Measurements from ENCODE around the gene DCP1A.
A peak's percentile ranks its signal among the peaks of the same experiment; 100 is the strongest.
"Not testable (repeated sequence)": the region's sequence is repeated elsewhere in the genome, so short reads cannot be mapped to it uniquely, and the experiment has no call there.

Gene DCP1A

GRCh38 chr3:53377794-53378193 lies 30.5 kb upstream of the DCP1A start:
- Histone ChIP-seq H3K27ac (ENCODE audit: low read depth, low read length) (no peak overlapping the region), H3K79me1 (ENCODE audit: low read length) (no peaks in the 10 kb centered on the region)

GRCh38 chr3:53376679-53377078 lies 29.3 kb upstream of the DCP1A start:
- no peak overlapping the region for H2BK15ac ChIP-seq (replicated peaks; ENCODE audit: low read depth)
- H3K27ac ChIP-seq (ENCODE audit: low read depth, low read length), result no peak overlapping the region
- WGBS (ENCODE audit: extremely low coverage, insufficient coverage, low lambda C conversion rate), result no CpG with 5 or more reads among the region's 3 CpGs
- H3K36me3 ChIP-seq (ENCODE audit: control insufficient read depth, insufficient read depth, low read length), result no peaks in the 10 kb centered on the region
- no peaks in the 10 kb centered on the region for H3K79me2 ChIP-seq (ENCODE audit: control insufficient read depth, insufficient read depth, low read length)
- H2BK120ac ChIP-seq (ENCODE audit: low read depth, low read length), result no peak overlapping the region
- no peak overlapping the region for H3K4ac ChIP-seq (ENCODE audit: low read depth, low read length)
- no peak for DNase-seq
- H3K27me3 ChIP-seq (ENCODE audit: insufficient read depth, low read length, poor library complexity), result no peaks in the 10 kb centered on the region
- no peak overlapping the region for H3K4me2 ChIP-seq (ENCODE audit: low read length)
- no peak overlapping the region for H3K18ac ChIP-seq (ENCODE audit: low read length)
- H4K5ac ChIP-seq (ENCODE audit: low read length), result no peak overlapping the region
- H3K23ac ChIP-seq (ENCODE audit: low read length), result no peak overlapping the region
- no peak overlapping the region for H4K8ac ChIP-seq (ENCODE audit: low read depth, low read length)
- no peak overlapping the region for H2AK5ac ChIP-seq (ENCODE audit: low read length)
- no peak overlapping the region for H3K4me3 ChIP-seq (ENCODE audit: low read length)
- no peak overlapping the region for H3K56ac ChIP-seq (ENCODE audit: low read length)
- H3K4me1 ChIP-seq (ENCODE audit: control insufficient read depth, low read depth, low read length), result no peaks in the 10 kb centered on the region
- H3K79me1 ChIP-seq (ENCODE audit: low read length), result no peaks in the 10 kb centered on the region
- H2BK5ac ChIP-seq (ENCODE audit: low read length), result no peak overlapping the region
- H3K9ac ChIP-seq (ENCODE audit: low read length), result no peak overlapping the region

More at GRCh38 chr3:53377794-53378193, 30.5 kb upstream of the DCP1A start:
- DNase-seq, result peak; percentile 10
- no peaks in the 10 kb centered on the region for H3K27me3 ChIP-seq (ENCODE audit: insufficient read depth, low read length, poor library complexity)
- H4K8ac ChIP-seq (ENCODE audit: low read depth, low read length), result no peak overlapping the region
- no peak overlapping the region for H3K56ac ChIP-seq (ENCODE audit: low read length)
- H3K79me2 ChIP-seq (ENCODE audit: control insufficient read depth, insufficient read depth, low read length), result no peaks in the 10 kb centered on the region
- WGBS (ENCODE audit: extremely low coverage, insufficient coverage, low lambda C conversion rate), result no CpG with 5 or more reads among the region's 4 CpGs
- H2BK15ac ChIP-seq (replicated peaks; ENCODE audit: low read depth), result no peak overlapping the region
- no peak overlapping the region for H3K4me3 ChIP-seq (ENCODE audit: low read length)
- H3K4ac ChIP-seq (ENCODE audit: low read depth, low read length), result no peak overlapping the region
- H3K36me3 ChIP-seq (ENCODE audit: control insufficient read depth, insufficient read depth, low read length), result no peaks in the 10 kb centered on the region
- no peak overlapping the region for H4K5ac ChIP-seq (ENCODE audit: low read length)
- H2BK5ac ChIP-seq (ENCODE audit: low read length), result no peak overlapping the region
- no peak overlapping the region for H3K4me2 ChIP-seq (ENCODE audit: low read length)
- H3K23ac ChIP-seq (ENCODE audit: low read length), result no peak overlapping the region
- no peak overlapping the region for H2BK120ac ChIP-seq (ENCODE audit: low read depth, low read length)
- H3K4me1 ChIP-seq (ENCODE audit: control insufficient read depth, low read depth, low read length), result no peaks in the 10 kb centered on the region
- H2AK5ac ChIP-seq (ENCODE audit: low read length), result no peak overlapping the region
- H3K18ac ChIP-seq (ENCODE audit: low read length), result no peak overlapping the region
- no peak overlapping the region for H3K9ac ChIP-seq (ENCODE audit: low read length)

- H4K5ac ChIP-seq (ENCODE audit: low read length), result no peak overlapping the region
- peak; percentile 82 for DNase-seq
- WGBS (ENCODE audit: extremely low coverage, insufficient coverage, low lambda C conversion rate), result no CpG with 5 or more reads among the region's 8 CpGs
These were observed 27.7 kb upstream of the DCP1A start for GRCh38 chr3:53375019-53375418.

GRCh38 chr3:53370719-53371118 lies 23.4 kb upstream of the DCP1A start:
- H3K79me1 ChIP-seq (ENCODE audit: low read length), result not testable (repeated sequence)

More at GRCh38 chr3:53375019-53375418, 27.7 kb upstream of the DCP1A start:
- no peaks in the 10 kb centered on the region for H3K4me1 ChIP-seq (ENCODE audit: control insufficient read depth, low read depth, low read length)
- H3K56ac ChIP-seq (ENCODE audit: low read length), result no peak overlapping the region
- H3K4me3 ChIP-seq (ENCODE audit: low read length), result no peak overlapping the region
- no peaks in the 10 kb centered on the region for H3K36me3 ChIP-seq (ENCODE audit: control insufficient read depth, insufficient read depth, low read length)
- H2BK120ac ChIP-seq (ENCODE audit: low read depth, low read length), result no peak overlapping the region
- H3K79me1 ChIP-seq (ENCODE audit: low read length), result no peaks in the 10 kb centered on the region
- H4K8ac ChIP-seq (ENCODE audit: low read depth, low read length), result no peak overlapping the region
- no peak overlapping the region for H3K27ac ChIP-seq (ENCODE audit: low read depth, low read length)
- no peak overlapping the region for H3K18ac ChIP-seq (ENCODE audit: low read length)
- no peak overlapping the region for H2BK5ac ChIP-seq (ENCODE audit: low read length)
- H3K4me2 ChIP-seq (ENCODE audit: low read length), result no peak overlapping the region
- H3K79me2 ChIP-seq (ENCODE audit: control insufficient read depth, insufficient read depth, low read length), result no peaks in the 10 kb centered on the region
- H2BK15ac ChIP-seq (replicated peaks; ENCODE audit: low read depth), result no peak overlapping the region
- no peak overlapping the region for H3K9ac ChIP-seq (ENCODE audit: low read length)
- H2AK5ac ChIP-seq (ENCODE audit: low read length), result no peak overlapping the region
- H3K23ac ChIP-seq (ENCODE audit: low read length), result no peak overlapping the region
- H3K4ac ChIP-seq (ENCODE audit: low read depth, low read length), result no peak overlapping the region
- no peaks in the 10 kb centered on the region for H3K27me3 ChIP-seq (ENCODE audit: insufficient read depth, low read length, poor library complexity)

GRCh38 chr3:53361852-53362251 lies 14.5 kb upstream of the DCP1A start:
- H3K27me3 ChIP-seq (ENCODE audit: insufficient read depth, low read length, poor library complexity), result no peaks in the 10 kb centered on the region
- H2BK120ac ChIP-seq (ENCODE audit: low read depth, low read length), result no peak overlapping the region
- H3K56ac ChIP-seq (ENCODE audit: low read length), result no peak overlapping the region
- H3K18ac ChIP-seq (ENCODE audit: low read length), result no peak overlapping the region
- H3K4me1 ChIP-seq (ENCODE audit: control insufficient read depth, low read depth, low read length), result no peaks in the 10 kb centered on the region
- no peaks in the 10 kb centered on the region for H3K79me2 ChIP-seq (ENCODE audit: control insufficient read depth, insufficient read depth, low read length)
- H3K23ac ChIP-seq (ENCODE audit: low read length), result no peak overlapping the region
- no CpG with 5 or more reads among the region's 3 CpGs for WGBS (ENCODE audit: extremely low coverage, insufficient coverage, low lambda C conversion rate)
- no peak overlapping the region for H4K8ac ChIP-seq (ENCODE audit: low read depth, low read length)
- H2AK5ac ChIP-seq (ENCODE audit: low read length), result no peak overlapping the region
- H3K79me1 ChIP-seq (ENCODE audit: low read length), result no peaks in the 10 kb centered on the region
- H3K4me2 ChIP-seq (ENCODE audit: low read length), result no peak overlapping the region
- H3K9ac ChIP-seq (ENCODE audit: low read length), result no peak overlapping the region
- no peaks in the 10 kb centered on the region for H3K36me3 ChIP-seq (ENCODE audit: control insufficient read depth, insufficient read depth, low read length)
- H3K27ac ChIP-seq (ENCODE audit: low read depth, low read length), result no peak overlapping the region
- H3K4ac ChIP-seq (ENCODE audit: low read depth, low read length), result no peak overlapping the region
- H3K4me3 ChIP-seq (ENCODE audit: low read length), result no peak overlapping the region
- H4K5ac ChIP-seq (ENCODE audit: low read length), result no peak overlapping the region
- no peak overlapping the region for H2BK15ac ChIP-seq (replicated peaks; ENCODE audit: low read depth)
- DNase-seq, result no peak
- H2BK5ac ChIP-seq (ENCODE audit: low read length), result no peak overlapping the region

More at GRCh38 chr3:53370719-53371118, 23.4 kb upstream of the DCP1A start:
- not testable (repeated sequence) for H3K4me3 ChIP-seq (ENCODE audit: low read length); H3K4me2 ChIP-seq (ENCODE audit: low read length); H3K27me3 ChIP-seq (ENCODE audit: insufficient read depth, low read length, poor library complexity); H4K8ac ChIP-seq (ENCODE audit: low read depth, low read length); H2BK5ac ChIP-seq (ENCODE audit: low read length); H2BK120ac ChIP-seq (ENCODE audit: low read depth, low read length); H3K9ac ChIP-seq (ENCODE audit: low read length); H2BK15ac ChIP-seq (replicated peaks; ENCODE audit: low read depth); H3K18ac ChIP-seq (ENCODE audit: low read length); H4K5ac ChIP-seq (ENCODE audit: low read length); H3K79me2 ChIP-seq (ENCODE audit: control insufficient read depth, insufficient read depth, low read length); DNase-seq; H3K36me3 ChIP-seq (ENCODE audit: control insufficient read depth, insufficient read depth, low read length); H3K56ac ChIP-seq (ENCODE audit: low read length); H3K23ac ChIP-seq (ENCODE audit: low read length); H3K4ac ChIP-seq (ENCODE audit: low read depth, low read length); H2AK5ac ChIP-seq (ENCODE audit: low read length); H3K4me1 ChIP-seq (ENCODE audit: control insufficient read depth, low read depth, low read length); H3K27ac ChIP-seq (ENCODE audit: low read depth, low read length)
- no CpG with 5 or more reads among the region's 17 CpGs for WGBS (ENCODE audit: extremely low coverage, insufficient coverage, low lambda C conversion rate)

- DNase-seq, result no peak
- Histone ChIP-seq H4K5ac (ENCODE audit: low read length) (no peak overlapping the region), H3K4me3 (ENCODE audit: low read length) (no peak overlapping the region), H3K79me2 (ENCODE audit: control insufficient read depth, insufficient read depth, low read length) (no peaks in the 10 kb centered on the region), H2BK120ac (ENCODE audit: low read depth, low read length) (no peak overlapping the region), H3K4ac (ENCODE audit: low read depth, low read length) (no peak overlapping the region), H3K4me2 (ENCODE audit: low read length) (no peak overlapping the region), H4K8ac (ENCODE audit: low read depth, low read length) (no peak overlapping the region), H2BK5ac (ENCODE audit: low read length) (no peak overlapping the region), H3K23ac (ENCODE audit: low read length) (no peak overlapping the region), H3K4me1 (ENCODE audit: control insufficient read depth, low read depth, low read length) (no peaks in the 10 kb centered on the region), H3K18ac (ENCODE audit: low read length) (no peak overlapping the region), H3K27me3 (ENCODE audit: insufficient read depth, low read length, poor library complexity) (no peaks in the 10 kb centered on the region), H3K56ac (ENCODE audit: low read length) (no peak overlapping the region), H3K9ac (ENCODE audit: low read length) (no peak overlapping the region), H3K79me1 (ENCODE audit: low read length) (no peaks in the 10 kb centered on the region), H3K27ac (ENCODE audit: low read depth, low read length) (no peak overlapping the region), H2AK5ac (ENCODE audit: low read length) (no peak overlapping the region), H2BK15ac (replicated peaks; ENCODE audit: low read depth) (no peak overlapping the region), H3K36me3 (ENCODE audit: control insufficient read depth, insufficient read depth, low read length) (no peaks in the 10 kb centered on the region)
- no CpG with 5 or more reads among the region's 1 CpG for WGBS (ENCODE audit: extremely low coverage, insufficient coverage, low lambda C conversion rate)
These were observed 10.1 kb upstream of the DCP1A start for GRCh38 chr3:53357458-53357857.

Measured in mesendoderm (in vitro differentiated cells).